Neuronal stem cell (in vitro differentiated cells): ENCODE measurements around the gene PLEKHH3.

Experiments used
- DNase-seq: peaks from one replicate; pipeline ENCODE4 v3.0.0-alpha.2; 2013; ENCODE audit warnings: low spot score
- H2AFZ ChIP-seq: one replicate; pipeline ENCODE4 v1.6.1; 2013; ENCODE audit warnings: mild to moderate bottlenecking, low read length, inconsistent platforms
- H2AK5ac ChIP-seq: 2 replicates; pipeline ENCODE4 v1.6.1; 2013; ENCODE audit warnings: low read depth, mild to moderate bottlenecking, inconsistent platforms, low read length, moderate library complexity, mixed read lengths
- H2BK120ac ChIP-seq: 2 replicates; pipeline ENCODE4 v1.6.1; 2013; ENCODE audit warnings: low read depth, mild to moderate bottlenecking, inconsistent platforms, low read length, moderate library complexity, mixed read lengths
- H2BK12ac ChIP-seq: one replicate; pipeline ENCODE4 v1.6.1; 2013; ENCODE audit warnings: low read length, inconsistent platforms
- H2BK15ac ChIP-seq: 2 replicates; pipeline ENCODE4 v1.6.1; 2013; ENCODE audit warnings: mild to moderate bottlenecking, low read length, inconsistent platforms, mixed read lengths
- H2BK5ac ChIP-seq: one replicate; pipeline ENCODE4 v1.6.1; 2013; ENCODE audit warnings: inconsistent platforms, mild to moderate bottlenecking, low read length, moderate library complexity
- H3K14ac ChIP-seq: one replicate; pipeline ENCODE4 v1.6.1; 2013; ENCODE audit warnings: low read length, inconsistent platforms
- H3K18ac ChIP-seq: 2 replicates; pipeline ENCODE4 v1.6.1; 2013; ENCODE audit warnings: low read length, inconsistent platforms
- H3K23ac ChIP-seq: 2 replicates; pipeline ENCODE4 v1.6.1; 2013; ENCODE audit warnings: low read depth, mild to moderate bottlenecking, mixed read lengths, low read length, inconsistent platforms; ENCODE audit not compliant: poor library complexity
- H3K27ac ChIP-seq: replicated peaks from 3 replicates; pipeline ENCODE4 v1.5.1; 2013; ENCODE audit warnings: low read length, inconsistent platforms
- H3K27me3 ChIP-seq, 3 experiments: 2 replicates each; pipeline ENCODE4 v1.6.1; 2013; ENCODE audit warnings: low read length in 3 of 3, mild to moderate bottlenecking in 2 of 3, inconsistent platforms in 1 of 3, low read depth in 1 of 3, mixed read lengths in 1 of 3, moderate library complexity in 1 of 3; ENCODE audit not compliant: control insufficient read depth in 3 of 3, insufficient read depth in 3 of 3
- H3K36me3 ChIP-seq, 2 donors: replicated peaks in 1 of 2; 2 replicates each; pipeline ENCODE4 v1.6.1; 2013; ENCODE audit warnings: low read length in 2 of 2; ENCODE audit not compliant: control insufficient read depth in 2 of 2, insufficient read depth in 2 of 2
- H3K4ac ChIP-seq: 2 replicates; pipeline ENCODE4 v1.6.1; 2013; ENCODE audit warnings: inconsistent platforms, mild to moderate bottlenecking, low read length, moderate library complexity
- H3K4me1 ChIP-seq, 2 donors: 1 replicate in 1 of 2; 2 replicates in 1 of 2; pipeline ENCODE4 v1.6.1; 2013; ENCODE audit warnings: low read length in 2 of 2, low read depth in 1 of 2; ENCODE audit not compliant: control insufficient read depth in 2 of 2, insufficient read depth in 1 of 2
- H3K4me2 ChIP-seq: one replicate; pipeline ENCODE4 v1.6.1; 2013; ENCODE audit warnings: mild to moderate bottlenecking, low read length, inconsistent platforms; ENCODE audit not compliant: insufficient read depth, poor library complexity, severe bottlenecking
- H3K4me3 ChIP-seq, 2 donors: 2 replicates each; pipeline ENCODE4 v1.5.1; 2013; ENCODE audit warnings: low read length in 2 of 2, mild to moderate bottlenecking in 2 of 2, inconsistent platforms in 1 of 2, moderate library complexity in 1 of 2
- H3K79me1 ChIP-seq: one replicate; pipeline ENCODE4 v1.6.1; 2013; ENCODE audit warnings: low read depth, mild to moderate bottlenecking, inconsistent platforms, low read length, moderate library complexity
- H3K9ac ChIP-seq: one replicate; pipeline ENCODE4 v1.6.1; 2013; ENCODE audit warnings: mild to moderate bottlenecking, low read depth, low read length, inconsistent platforms; ENCODE audit not compliant: poor library complexity
- H3K9me3 ChIP-seq, 2 donors: replicated peaks in 1 of 2; 2 replicates each; pipeline versions ENCODE3 to v1.6.1; 2013; ENCODE audit warnings: low read length in 2 of 2, mild to moderate bottlenecking in 2 of 2, inconsistent platforms in 1 of 2, low read depth in 1 of 2, mixed read lengths in 1 of 2, moderate library complexity in 1 of 2; ENCODE audit not compliant: control insufficient read depth in 2 of 2, insufficient read depth in 1 of 2
- H4K8ac ChIP-seq: one replicate; pipeline ENCODE4 v1.6.1; 2013; ENCODE audit warnings: low read depth, mild to moderate bottlenecking, inconsistent platforms, low read length, moderate library complexity
- H4K91ac ChIP-seq: one replicate; pipeline ENCODE4 v1.6.1; 2013; ENCODE audit warnings: low read length, low read depth, mild to moderate bottlenecking, inconsistent platforms; ENCODE audit not compliant: poor library complexity
- WGBS, 2 donors: extraction: QIAGEN DNeasy Blood & Tissue Kit; methylation state at CpG; one replicate each; pipeline ENCODE4 v1.1.7; 2013; ENCODE audit warnings: missing lambda C conversion rate in 2 of 2, mixed read lengths in 1 of 2; ENCODE audit not compliant: insufficient read length in 2 of 2, insufficient replicate concordance in 1 of 2; ENCODE audit errors: extremely low coverage in 2 of 2; 5-methylcytosine and 5-hydroxymethylcytosine counted together

The PLEKHH3 gene

DNA sequence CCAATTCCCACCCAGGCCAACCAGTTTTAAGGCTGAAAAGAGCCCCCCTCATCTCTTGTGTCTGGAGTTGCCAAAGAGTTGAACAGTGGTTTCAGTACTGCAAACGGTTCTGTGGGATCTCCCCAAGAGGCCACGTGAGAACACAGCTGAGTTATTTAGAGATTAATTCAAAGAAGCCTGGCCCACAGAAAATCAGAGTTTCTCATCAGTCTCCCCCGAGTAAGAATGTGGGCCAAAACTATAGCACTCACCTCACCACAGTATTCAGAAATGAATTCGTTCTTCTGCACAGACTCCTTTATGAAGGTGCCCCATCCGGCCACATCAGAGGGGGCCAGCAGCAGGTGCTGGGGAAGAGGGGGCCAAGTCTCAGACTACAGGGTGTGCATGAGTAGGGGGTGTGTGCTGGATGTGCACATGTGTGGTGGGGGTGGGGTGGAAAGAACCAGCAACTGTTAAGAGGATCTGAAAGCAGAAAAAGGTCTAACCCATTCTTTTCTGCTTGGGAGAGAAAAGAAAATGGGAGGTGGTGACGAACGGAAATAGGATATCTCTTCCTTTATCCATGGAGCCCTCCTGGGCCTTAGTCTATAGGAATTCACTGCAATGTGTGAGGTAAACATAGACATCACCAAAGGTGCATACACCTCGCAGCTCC lies 28.2 kb upstream of the PLEKHH3 start:
- H4K8ac ChIP-seq: no peak overlapping the region
- WGBS, 2 donors: no CpG with 5 or more reads among the region's 8 CpGs
- no peak overlapping the region for H2BK120ac ChIP-seq
- no peak overlapping the region for H3K4me2 ChIP-seq
- H3K36me3 ChIP-seq: peaks cover 43 to 93% of the 10 kb centered on the region in 2 donors
- no peak overlapping the region for H3K14ac ChIP-seq
- no peak overlapping the region for H4K91ac ChIP-seq
- no peak overlapping the region for H2BK15ac ChIP-seq
- H3K4me1 ChIP-seq: peaks cover 0 to 3% of the 10 kb centered on the region in 2 donors
- H3K27me3 ChIP-seq: no peaks in the 10 kb centered on the region
- no peak overlapping the region for H2AK5ac ChIP-seq
- H2BK12ac ChIP-seq: no peak overlapping the region
- no peak overlapping the region for H3K23ac ChIP-seq
- no peak overlapping the region for H3K9ac ChIP-seq
- no peak overlapping the region for H2BK5ac ChIP-seq
- H3K79me1 ChIP-seq: no peaks in the 10 kb centered on the region
- no peak overlapping the region for H3K18ac ChIP-seq
- H3K9me3 ChIP-seq: no peaks in the 10 kb centered on the region
- no peak overlapping the region for H2AFZ ChIP-seq
- H3K4ac ChIP-seq: no peak overlapping the region
- DNase-seq: no peak
- H3K27ac ChIP-seq: no peak overlapping the region
- no peak overlapping the region for H3K4me3 ChIP-seq

GRCh38 chr17:42704490-42704836 lies 27.7 kb upstream of the PLEKHH3 start:
- no peak overlapping the region for H3K4me3 ChIP-seq
- no peak overlapping the region for H2AK5ac ChIP-seq
- no peak overlapping the region for H4K91ac ChIP-seq
- H2BK5ac ChIP-seq: no peak overlapping the region
- no peak overlapping the region for H3K4ac ChIP-seq
- no peak overlapping the region for H2AFZ ChIP-seq
- H3K36me3 ChIP-seq: peaks cover 40 to 93% of the 10 kb centered on the region in 2 donors
- no peak overlapping the region for H3K4me2 ChIP-seq
- peaks cover 0 to 2% of the 10 kb centered on the region in 2 donors for H3K4me1 ChIP-seq
- H4K8ac ChIP-seq: no peak overlapping the region
- no peak overlapping the region for H3K9ac ChIP-seq
- no peak overlapping the region for H3K27ac ChIP-seq
- H2BK12ac ChIP-seq: no peak overlapping the region
- H3K9me3 ChIP-seq: no peaks in the 10 kb centered on the region
- no peak overlapping the region for H2BK15ac ChIP-seq
- H3K27me3 ChIP-seq: no peaks in the 10 kb centered on the region
- DNase-seq: no peak
- H3K14ac ChIP-seq: no peak overlapping the region
- H3K18ac ChIP-seq: no peak overlapping the region
- WGBS, 2 donors: no CpG with 5 or more reads among the region's 5 CpGs
- H3K23ac ChIP-seq: no peak overlapping the region
- H2BK120ac ChIP-seq: no peak overlapping the region
- no peaks in the 10 kb centered on the region for H3K79me1 ChIP-seq

DNA sequence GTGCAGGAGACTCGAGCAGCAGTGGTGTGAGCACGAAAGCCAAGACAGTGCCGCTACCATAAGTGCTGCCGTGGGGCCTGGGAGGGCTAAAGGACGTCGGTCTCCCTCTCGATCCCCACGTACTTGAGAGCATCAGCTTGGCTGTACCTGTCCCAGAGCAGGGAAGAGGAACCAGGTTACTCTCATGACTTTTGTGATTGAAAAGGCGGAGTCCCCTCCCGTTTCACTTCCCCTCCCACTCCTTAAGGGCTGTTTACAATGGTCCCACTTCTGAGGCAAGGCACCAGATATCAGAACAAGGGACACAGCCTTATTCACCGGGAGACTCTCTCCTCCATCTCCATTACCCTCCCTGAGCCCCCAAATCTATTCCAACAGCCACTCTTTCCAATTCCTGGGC lies 25.7 kb upstream of the PLEKHH3 start:
- DNase-seq: no peak
- Histone ChIP-seq H3K27ac (no peak overlapping the region), H3K23ac (no peak overlapping the region), H2BK5ac (no peak overlapping the region), H4K91ac (no peak overlapping the region), H2AK5ac (no peak overlapping the region), H2BK12ac (no peak overlapping the region), H2BK15ac (no peak overlapping the region), H4K8ac (no peak overlapping the region), H2BK120ac (no peak overlapping the region), H3K79me1 (no peaks in the 10 kb centered on the region), H3K4ac (no peak overlapping the region), H3K14ac (no peak overlapping the region), H3K4me2 (no peak overlapping the region), H3K4me3 (no peak overlapping the region), H3K27me3 (no peaks in the 10 kb centered on the region), H3K4me1 (peaks cover 0 to 3% of the 10 kb centered on the region in 2 donors), H3K9ac (no peak overlapping the region), H3K36me3 (peaks cover 36 to 93% of the 10 kb centered on the region in 2 donors), H3K18ac (no peak overlapping the region), H2AFZ (no peak overlapping the region), H3K9me3 (no peaks in the 10 kb centered on the region)
- WGBS, 2 donors: no CpG with 5 or more reads among the region's 11 CpGs

- H3K18ac ChIP-seq: no peak overlapping the region
- peaks cover 0 to 3% of the 10 kb centered on the region in 2 donors for H3K4me1 ChIP-seq
- no peak overlapping the region for H4K8ac ChIP-seq
- H2BK120ac ChIP-seq: no peak overlapping the region
- no peak overlapping the region for H3K23ac ChIP-seq
- H3K79me1 ChIP-seq: no peaks in the 10 kb centered on the region
- H3K4ac ChIP-seq: no peak overlapping the region
- peaks cover 35 to 93% of the 10 kb centered on the region in 2 donors for H3K36me3 ChIP-seq
- no peak overlapping the region for H3K27ac ChIP-seq
- no peak overlapping the region for H3K14ac ChIP-seq
- no peak overlapping the region for H2BK15ac ChIP-seq
- no peak for DNase-seq
- no peak overlapping the region for H2BK5ac ChIP-seq
- H2AK5ac ChIP-seq: no peak overlapping the region
- no peak overlapping the region for H2AFZ ChIP-seq
- H3K4me3 ChIP-seq: no peak overlapping the region
- no CpG with 5 or more reads among the region's 10 CpGs for WGBS, 2 donors
- H3K9me3 ChIP-seq: no peaks in the 10 kb centered on the region
- H3K27me3 ChIP-seq: no peaks in the 10 kb centered on the region
- H2BK12ac ChIP-seq: no peak overlapping the region
- H3K9ac ChIP-seq: no peak overlapping the region
- H4K91ac ChIP-seq: no peak overlapping the region
- H3K4me2 ChIP-seq: no peak overlapping the region
These were observed 23.9 kb upstream of the PLEKHH3 start for GRCh38 chr17:42700586-42701289.
